Fibroblast of lung (primary cell): ENCODE measurements around the gene SEMG1.

Source experiments
- CTCF ChIP-seq, 2 donors: IDR thresholded peaks in 1 of 2; conservative IDR thresholded peaks in 1 of 2; 1 replicate in 1 of 2; 2 replicates in 1 of 2; pipeline ENCODE4 v1.5.1; 2011 to 2012; ENCODE audit warnings: low read length in 2 of 2, control low read depth in 1 of 2, inconsistent platforms in 1 of 2, low read depth in 1 of 2, mild to moderate bottlenecking in 1 of 2
- EZH2 ChIP-seq: IDR thresholded peaks from 2 replicates; pipeline ENCODE4 v1.5.1; 2012; ENCODE audit warnings: low read length, control low read depth, mild to moderate bottlenecking; ENCODE audit errors: missing control alignments

DNA sequence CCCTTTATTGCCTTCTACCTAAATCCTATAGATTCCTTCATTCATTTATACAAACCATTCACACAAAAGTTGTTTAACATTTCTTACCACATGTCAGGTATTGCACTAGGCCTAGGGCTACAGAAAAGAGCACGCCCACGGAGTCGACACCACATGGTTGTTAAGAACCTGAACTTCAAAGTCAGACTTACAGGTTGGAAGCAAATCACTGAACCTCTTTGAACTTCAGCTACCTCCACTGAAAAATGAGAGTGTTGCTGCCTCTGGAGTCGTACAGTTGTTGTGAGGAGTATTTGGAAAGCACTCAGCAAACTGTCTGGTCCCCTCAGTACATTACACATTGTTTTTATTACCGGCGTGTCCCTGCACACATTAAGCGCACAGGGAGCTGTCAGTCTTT, 50.9 kb downstream of the SEMG1 start:
- TF ChIP-seq CTCF (conservative IDR thresholded peaks at IDR 0.05 in 1 of 2, IDR thresholded peaks at IDR 0.05 in 1 of 2; ENCODE audit: low read depth in 1 of 2, low read length in 2 of 2) (no peak), EZH2 (no peak)
